ENCODE data around the gene JARID2. TPM values are rescaled to one million over a fixed set of nuclear protein-coding genes. Genes with fewer than 3 reads are reported as not detected.
A peak's percentile ranks its signal among the peaks of the same experiment; 100 is the strongest.

Gene JARID2
- total RNA-seq, 1 experiment from 2014 or later, result 23.6 TPM

DNA sequence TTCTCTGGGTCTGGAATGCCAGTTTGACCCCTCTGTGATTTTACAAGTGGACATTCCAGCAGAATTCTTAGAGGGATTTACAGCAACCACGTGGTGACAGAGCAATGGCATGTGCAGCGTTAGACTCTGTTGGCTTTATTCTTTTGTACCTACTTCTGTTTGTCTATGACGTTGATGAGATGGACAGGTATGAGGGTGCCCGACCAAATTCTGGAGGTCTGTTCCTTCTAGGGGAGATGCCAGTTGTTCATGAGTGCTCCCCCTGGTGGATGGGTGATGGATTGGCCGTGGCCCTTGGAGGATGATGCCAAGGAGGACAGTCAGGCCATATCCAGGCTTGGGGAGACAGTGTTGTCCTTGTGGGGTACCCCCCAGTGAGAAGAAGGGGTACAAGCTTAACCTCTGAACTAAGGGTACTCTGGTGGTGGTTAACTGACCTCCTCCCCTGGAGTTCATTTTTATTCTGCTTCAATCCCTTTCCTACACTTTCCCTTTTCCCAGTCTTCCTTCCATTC is 218.4 kb downstream of the JARID2 start:
- POLR2A ChIA-PET, result no interaction called here
- peaks cover 0 to 8% of the 10 kb centered on the region in 2 experiments; a peak in 2 of 4 replicates for H3K4me1 ChIP-seq (ENCODE audit: control insufficient read depth in 1 of 2, insufficient read depth in 2 of 2, low read length in 2 of 2)
- no peak overlapping the region for H3K4me2 ChIP-seq (ENCODE audit: low read length)
- intact Hi-C loops (cut with micrococcal nuclease), result no loop called here
- H3K36me3 ChIP-seq (ENCODE audit: control insufficient read depth in 1 of 2, insufficient read depth in 2 of 2, low read length in 2 of 2), result no peaks in the 10 kb centered on the region
- no peaks in the 10 kb centered on the region for H3K27me3 ChIP-seq (ENCODE audit: insufficient read depth, low read length)
- H3K27ac ChIP-seq (ENCODE audit: low read depth, low read length), result no peak overlapping the region
- RAD21 ChIA-PET (ENCODE audit: low non-redundant PET in 1 of 2, low total read pairs in 2 of 2, uncharacterized antibody in 2 of 2, unreplicated experiment in 2 of 2), result no interaction called here
- BruUV-seq (replicated peaks), result no TSS peak
- H3K9me3 ChIP-seq (ENCODE audit: control insufficient read depth in 1 of 2, insufficient read depth in 1 of 2, low read depth in 1 of 2, low read length in 2 of 2), result no peaks in the 10 kb centered on the region
- no peaks in the 10 kb centered on the region for H3K79me2 ChIP-seq (ENCODE audit: insufficient read depth, low read length)
- H3K9ac ChIP-seq (ENCODE audit: low read length), result no peak overlapping the region
- peak; percentile 89 for ATAC-seq
- H4K20me1 ChIP-seq (ENCODE audit: insufficient read depth), result no peaks in the 10 kb centered on the region
- DNase-seq (ENCODE audit: low read depth, low spot score), result peak; percentile 24
- H2AFZ ChIP-seq (ENCODE audit: low read depth, low read length, poor library complexity, severe bottlenecking), result no peak overlapping the region
- H3K4me3 ChIP-seq (replicated peaks in 1 of 2; ENCODE audit: low read depth in 1 of 2, low read length in 2 of 2), result no peak overlapping the region
- CTCF ChIA-PET, result interaction anchor here (0.9 to 1.3 kb wide), 2 partner anchors 12 to 20 kb away, joined by 3 read pairs; no protein-coding TSS in a partner anchor
- H3K9me2 ChIP-seq (ENCODE audit: insufficient read depth), result no peaks in the 10 kb centered on the region
- TF ChIP-seq CBX3 (IDR thresholded peaks at IDR 0.05; ENCODE audit: low read depth) (no peak), RAD21 (IDR thresholded peaks at IDR 0.05; ENCODE audit: low read depth) (peak; percentile 32; the same call in 1 of the 2 replicates)
- TF ChIP-seq, protein P1, sequence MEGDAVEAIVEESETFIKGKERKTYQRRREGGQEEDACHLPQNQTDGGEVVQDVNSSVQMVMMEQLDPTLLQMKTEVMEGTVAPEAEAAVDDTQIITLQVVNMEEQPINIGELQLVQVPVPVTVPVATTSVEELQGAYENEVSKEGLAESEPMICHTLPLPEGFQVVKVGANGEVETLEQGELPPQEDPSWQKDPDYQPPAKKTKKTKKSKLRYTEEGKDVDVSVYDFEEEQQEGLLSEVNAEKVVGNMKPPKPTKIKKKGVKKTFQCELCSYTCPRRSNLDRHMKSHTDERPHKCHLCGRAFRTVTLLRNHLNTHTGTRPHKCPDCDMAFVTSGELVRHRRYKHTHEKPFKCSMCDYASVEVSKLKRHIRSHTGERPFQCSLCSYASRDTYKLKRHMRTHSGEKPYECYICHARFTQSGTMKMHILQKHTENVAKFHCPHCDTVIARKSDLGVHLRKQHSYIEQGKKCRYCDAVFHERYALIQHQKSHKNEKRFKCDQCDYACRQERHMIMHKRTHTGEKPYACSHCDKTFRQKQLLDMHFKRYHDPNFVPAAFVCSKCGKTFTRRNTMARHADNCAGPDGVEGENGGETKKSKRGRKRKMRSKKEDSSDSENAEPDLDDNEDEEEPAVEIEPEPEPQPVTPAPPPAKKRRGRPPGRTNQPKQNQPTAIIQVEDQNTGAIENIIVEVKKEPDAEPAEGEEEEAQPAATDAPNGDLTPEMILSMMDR (IDR thresholded peaks at IDR 0.05 in 2 of 3, conservative IDR thresholded peaks at IDR 0.05 in 1 of 3; ENCODE audit: borderline replicate concordance in 1 of 3, insufficient read depth in 1 of 3, low read depth in 2 of 3, low read length in 2 of 3), result peak in 2 of 3 experiments; percentile 89 to 91; a peak in 5 of 6 replicates

DNA sequence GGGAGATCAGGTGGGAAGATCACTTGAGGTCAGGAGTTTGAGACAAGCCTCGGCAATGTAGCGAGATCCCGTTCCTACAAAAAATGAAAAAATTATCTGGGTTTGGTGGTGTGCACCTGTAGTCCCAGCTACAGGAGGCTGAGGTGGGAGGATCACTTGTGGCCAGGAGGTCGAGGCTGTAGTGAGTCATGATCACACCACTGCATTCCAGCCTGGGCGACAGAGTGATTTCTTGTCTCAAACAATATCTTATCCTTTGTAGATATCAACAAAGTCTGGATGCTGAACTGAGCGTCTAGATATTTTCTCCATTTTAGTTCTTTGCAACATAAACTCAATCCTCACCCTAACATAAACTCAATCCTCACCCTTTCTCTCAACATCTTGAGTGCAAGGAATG is 219.3 kb downstream of the JARID2 start:
- no TSS peak for BruUV-seq (replicated peaks)
- H4K20me1 ChIP-seq (ENCODE audit: insufficient read depth), result no peaks in the 10 kb centered on the region
- ATAC-seq, result no peak
- TF ChIP-seq SIN3A (IDR thresholded peaks at IDR 0.05; ENCODE audit: low read depth), result no peak
- TF ChIP-seq EGR1 (IDR thresholded peaks at IDR 0.05; ENCODE audit: low read depth), result no peak
- no peak for TF ChIP-seq POLR2A (IDR thresholded peaks at IDR 0.05; ENCODE audit: borderline replicate concordance, extremely low read depth, insufficient read depth, insufficient read length)
- no peak for TF ChIP-seq CBX3 (IDR thresholded peaks at IDR 0.05; ENCODE audit: low read depth)
- no peak for TF ChIP-seq TCF7L2 (IDR thresholded peaks at IDR 0.05; ENCODE audit: borderline replicate concordance, extremely low read depth, insufficient read depth, insufficient read length)
- TF ChIP-seq JUND (IDR thresholded peaks at IDR 0.05), result no peak
- TF ChIP-seq SP1 (IDR thresholded peaks at IDR 0.05; ENCODE audit: low read depth), result no peak
- TF ChIP-seq, protein P2, sequence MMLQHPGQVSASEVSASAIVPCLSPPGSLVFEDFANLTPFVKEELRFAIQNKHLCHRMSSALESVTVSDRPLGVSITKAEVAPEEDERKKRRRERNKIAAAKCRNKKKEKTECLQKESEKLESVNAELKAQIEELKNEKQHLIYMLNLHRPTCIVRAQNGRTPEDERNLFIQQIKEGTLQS (IDR thresholded peaks at IDR 0.05), result no peak
- no peak for TF ChIP-seq POLR2AphosphoS5 (IDR thresholded peaks at IDR 0.05; ENCODE audit: low read depth, low read length)
- TF ChIP-seq, protein P3, sequence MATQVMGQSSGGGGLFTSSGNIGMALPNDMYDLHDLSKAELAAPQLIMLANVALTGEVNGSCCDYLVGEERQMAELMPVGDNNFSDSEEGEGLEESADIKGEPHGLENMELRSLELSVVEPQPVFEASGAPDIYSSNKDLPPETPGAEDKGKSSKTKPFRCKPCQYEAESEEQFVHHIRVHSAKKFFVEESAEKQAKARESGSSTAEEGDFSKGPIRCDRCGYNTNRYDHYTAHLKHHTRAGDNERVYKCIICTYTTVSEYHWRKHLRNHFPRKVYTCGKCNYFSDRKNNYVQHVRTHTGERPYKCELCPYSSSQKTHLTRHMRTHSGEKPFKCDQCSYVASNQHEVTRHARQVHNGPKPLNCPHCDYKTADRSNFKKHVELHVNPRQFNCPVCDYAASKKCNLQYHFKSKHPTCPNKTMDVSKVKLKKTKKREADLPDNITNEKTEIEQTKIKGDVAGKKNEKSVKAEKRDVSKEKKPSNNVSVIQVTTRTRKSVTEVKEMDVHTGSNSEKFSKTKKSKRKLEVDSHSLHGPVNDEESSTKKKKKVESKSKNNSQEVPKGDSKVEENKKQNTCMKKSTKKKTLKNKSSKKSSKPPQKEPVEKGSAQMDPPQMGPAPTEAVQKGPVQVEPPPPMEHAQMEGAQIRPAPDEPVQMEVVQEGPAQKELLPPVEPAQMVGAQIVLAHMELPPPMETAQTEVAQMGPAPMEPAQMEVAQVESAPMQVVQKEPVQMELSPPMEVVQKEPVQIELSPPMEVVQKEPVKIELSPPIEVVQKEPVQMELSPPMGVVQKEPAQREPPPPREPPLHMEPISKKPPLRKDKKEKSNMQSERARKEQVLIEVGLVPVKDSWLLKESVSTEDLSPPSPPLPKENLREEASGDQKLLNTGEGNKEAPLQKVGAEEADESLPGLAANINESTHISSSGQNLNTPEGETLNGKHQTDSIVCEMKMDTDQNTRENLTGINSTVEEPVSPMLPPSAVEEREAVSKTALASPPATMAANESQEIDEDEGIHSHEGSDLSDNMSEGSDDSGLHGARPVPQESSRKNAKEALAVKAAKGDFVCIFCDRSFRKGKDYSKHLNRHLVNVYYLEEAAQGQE (IDR thresholded peaks at IDR 0.05; ENCODE audit: low read depth), result no peak
- no peak for TF ChIP-seq SRF (IDR thresholded peaks at IDR 0.05; ENCODE audit: low read depth)

More for the DNA sequence above, 219.3 kb downstream of the JARID2 start:
- POLR2A ChIA-PET, result no interaction called here
- CTCF ChIA-PET, result no interaction called here
- no peaks in the 10 kb centered on the region for H3K9me3 ChIP-seq (ENCODE audit: control insufficient read depth in 1 of 2, insufficient read depth in 1 of 2, low read depth in 1 of 2, low read length in 2 of 2)
- no peak overlapping the region for H3K27ac ChIP-seq (ENCODE audit: low read depth, low read length)
- no peaks in the 10 kb centered on the region for H3K27me3 ChIP-seq (ENCODE audit: insufficient read depth, low read length)
- no peak for DNase-seq (ENCODE audit: low read depth, low spot score)
- no peak overlapping the region for H3K4me3 ChIP-seq (replicated peaks in 1 of 2; ENCODE audit: low read depth in 1 of 2, low read length in 2 of 2)
- no peaks in the 10 kb centered on the region for H3K9me2 ChIP-seq (ENCODE audit: insufficient read depth)
- H3K79me2 ChIP-seq (ENCODE audit: insufficient read depth, low read length), result no peaks in the 10 kb centered on the region
- intact Hi-C loops (cut with micrococcal nuclease), result no loop called here
- RAD21 ChIA-PET (ENCODE audit: low non-redundant PET in 1 of 2, low total read pairs in 2 of 2, uncharacterized antibody in 2 of 2, unreplicated experiment in 2 of 2), result no interaction called here
- no peak overlapping the region for H3K4me2 ChIP-seq (ENCODE audit: low read length)
- no peaks in the 10 kb centered on the region for H3K36me3 ChIP-seq (ENCODE audit: control insufficient read depth in 1 of 2, insufficient read depth in 2 of 2, low read length in 2 of 2)
- H3K4me1 ChIP-seq (ENCODE audit: control insufficient read depth in 1 of 2, insufficient read depth in 2 of 2, low read length in 2 of 2), result peaks cover 0 to 8% of the 10 kb centered on the region in 2 experiments; a peak in 2 of 4 replicates
- no peak overlapping the region for H3K9ac ChIP-seq (ENCODE audit: low read length)
- H2AFZ ChIP-seq (ENCODE audit: low read depth, low read length, poor library complexity, severe bottlenecking), result no peak overlapping the region
